Tibial nerve (tissue), 4 donors: ENCODE measurements around the gene TBCCD1.

Experiments used
- CTCF ChIP-seq, 5 experiments: fragments of 200-600 bp in 3 of 5; fragments of 450-650 bp in 2 of 5; sonication (generic) in 3 of 5; IDR thresholded peaks; one replicate each; pipeline ENCODE4 v1.5.1; 2016 to 2019; ENCODE audit warnings: antibody characterized with exemption in 5 of 5, mild to moderate bottlenecking in 3 of 5, moderate library complexity in 2 of 5
- EP300 ChIP-seq, 2 donors: sonication (generic); formaldehyde crosslinking; IDR thresholded peaks; one replicate each; pipeline ENCODE4 v1.6.1; 2017; ENCODE audit warnings: antibody characterized with exemption in 2 of 2, mild to moderate bottlenecking in 1 of 2
- POLR2A ChIP-seq, 2 donors: fragments of 450-650 bp; IDR thresholded peaks; one replicate each; pipeline ENCODE4 v1.6.1; 2017; ENCODE audit warnings: antibody characterized with exemption in 2 of 2, mild to moderate bottlenecking in 2 of 2, moderate library complexity in 2 of 2

DNA sequence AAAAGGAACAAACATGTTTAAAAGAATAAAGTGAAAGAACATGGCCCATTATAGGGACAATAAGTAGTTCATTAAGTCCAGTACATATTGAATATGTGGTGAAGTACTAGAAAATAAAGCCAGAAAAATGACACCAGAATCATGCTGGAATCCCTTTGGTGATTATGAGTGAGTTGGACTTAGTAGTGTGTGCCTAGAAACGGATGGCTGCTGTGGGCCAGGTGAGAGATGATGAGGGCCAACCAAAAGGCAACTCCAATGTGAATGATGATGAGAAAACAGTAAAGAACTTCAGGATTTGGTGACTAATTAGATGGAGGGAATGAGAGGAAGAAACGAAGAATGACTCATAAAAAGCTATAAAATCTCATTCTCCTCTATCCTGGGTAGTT is 26.3 kb downstream of the TBCCD1 start:
- TF ChIP-seq EP300 (IDR thresholded peaks at IDR 0.05), result no peak
- TF ChIP-seq CTCF (IDR thresholded peaks at IDR 0.05), result no peak
- TF ChIP-seq POLR2A (IDR thresholded peaks at IDR 0.05), result no peak
